ENCODE results near the gene EIF3L. TPM values are rescaled to one million over a fixed set of nuclear protein-coding genes. Genes with fewer than 3 reads are reported as not detected.
A peak's percentile ranks its signal among the peaks of the same experiment; 100 is the strongest.

Gene EIF3L
- total RNA-seq, 1 experiment from 2014 or later, result 707 TPM

DNA sequence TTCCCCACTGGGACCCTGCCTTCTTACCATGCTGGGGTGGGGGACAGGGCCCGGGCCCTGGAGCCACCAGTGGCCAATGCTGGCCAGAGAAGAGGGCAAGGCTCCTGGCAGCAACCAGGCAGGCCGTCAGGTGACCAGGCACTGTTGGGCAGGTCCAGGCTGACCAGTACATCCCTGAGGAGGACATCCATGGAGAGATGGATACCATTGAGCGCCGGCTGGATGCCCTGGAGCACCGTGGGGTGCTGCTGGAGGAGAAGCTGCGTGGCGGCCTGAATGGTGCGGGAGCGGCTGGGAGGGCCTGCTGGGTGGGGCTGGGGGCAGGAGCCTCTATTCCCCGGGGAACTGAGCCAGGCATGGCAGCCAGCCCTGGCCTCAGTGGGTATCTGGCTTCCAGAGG, 83.2 kb downstream of the EIF3L start:
- Histone ChIP-seq H3K36me3 (peaks cover under 1% of the 10 kb centered on the region), H3K9me3 (replicated peaks) (no peaks in the 10 kb centered on the region), H3K27ac (no peak overlapping the region), H3K27me3 (no peaks in the 10 kb centered on the region), H3K4me1 (peaks cover 9% of the 10 kb centered on the region), H3K4me3 (no peak overlapping the region)
- DNase-seq, result no peak

DNA sequence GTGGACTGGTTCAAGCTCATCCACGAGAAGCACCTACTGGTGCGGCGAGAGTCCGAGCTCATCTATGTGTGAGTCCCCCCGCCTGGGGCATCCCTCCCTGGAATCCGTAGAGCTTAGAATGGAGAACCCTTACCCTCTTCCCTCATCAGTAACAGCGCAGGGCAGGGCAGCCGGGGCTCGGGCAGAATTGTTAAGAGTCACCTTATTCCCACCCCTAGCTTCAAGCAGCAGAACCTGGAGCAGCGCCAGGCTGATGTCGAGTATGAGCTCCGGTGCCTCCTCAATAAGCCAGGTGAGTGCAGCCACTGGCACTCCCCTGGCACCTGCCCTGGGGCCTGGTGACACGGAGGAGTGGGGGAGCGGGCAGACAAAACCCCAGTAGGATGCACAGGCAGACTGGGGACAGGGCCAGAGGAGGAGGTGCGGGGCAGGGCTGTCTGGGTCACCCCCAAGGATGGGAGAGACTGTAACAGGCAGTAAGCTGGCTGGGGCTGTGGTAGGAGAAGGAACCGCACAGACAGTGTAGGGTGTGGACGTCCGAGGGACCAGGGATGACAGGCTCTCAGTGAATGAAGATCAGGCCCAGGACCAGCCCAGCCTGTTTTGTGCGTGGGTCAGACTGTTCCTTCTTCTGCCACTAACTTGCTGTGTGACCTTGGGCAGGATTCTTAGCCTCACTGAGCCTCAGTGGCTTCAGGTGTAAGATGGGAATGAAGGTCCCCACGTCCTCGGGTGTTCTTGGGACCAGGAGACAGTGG, 83.8 kb downstream of the EIF3L start:
- no peak for DNase-seq
- H3K4me1 ChIP-seq, result peaks cover 9% of the 10 kb centered on the region
- H3K27me3 ChIP-seq, result no peaks in the 10 kb centered on the region
- no peak overlapping the region for H3K4me3 ChIP-seq
- no peak overlapping the region for H3K27ac ChIP-seq
- H3K9me3 ChIP-seq (replicated peaks), result no peaks in the 10 kb centered on the region
- H3K36me3 ChIP-seq, result peaks cover 3% of the 10 kb centered on the region

DNA sequence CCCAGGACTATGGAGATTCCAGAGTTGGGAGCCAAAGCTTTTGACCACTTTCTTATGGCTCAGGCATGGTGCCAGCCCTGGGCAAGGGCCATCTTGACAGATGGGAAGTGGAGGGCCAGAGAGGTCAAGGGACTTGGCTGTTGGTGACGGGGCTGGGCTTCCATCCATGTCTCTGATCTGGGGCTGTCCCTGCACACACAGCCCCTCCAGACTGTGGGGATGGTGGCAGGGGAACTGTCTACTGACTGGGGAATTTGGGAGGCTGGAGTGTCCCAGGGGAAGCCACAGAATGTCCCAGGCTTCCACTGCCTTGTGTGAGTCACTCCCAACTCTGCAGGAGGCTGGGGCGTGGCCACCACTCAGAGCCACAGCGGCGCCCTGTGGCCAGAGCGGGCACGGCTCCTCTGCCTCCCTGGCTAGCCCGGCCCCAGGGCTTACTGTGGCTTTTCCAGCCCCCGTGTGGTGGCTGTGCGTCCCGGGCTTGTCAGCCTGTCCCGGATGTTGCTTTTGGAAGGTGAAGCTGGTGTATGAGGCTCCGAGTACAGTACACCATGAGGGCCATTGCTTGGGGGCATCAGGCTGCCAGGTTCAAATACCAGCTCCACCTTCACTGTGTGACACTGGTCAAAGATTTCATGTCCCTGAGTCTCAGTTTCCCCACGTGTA, 84.6 kb downstream of the EIF3L start:
- Histone ChIP-seq H3K4me3 (no peak overlapping the region), H3K27ac (peak overlapping the region; percentile 17; the same call in 1 of the 2 replicates), H3K27me3 (no peaks in the 10 kb centered on the region), H3K36me3 (peaks cover 3% of the 10 kb centered on the region), H3K4me1 (peaks cover 9% of the 10 kb centered on the region), H3K9me3 (replicated peaks) (no peaks in the 10 kb centered on the region)
- DNase-seq, result peak; percentile 93 to 94

Other genes starting within 250 kb of the EIF3L start
- 25.1 and 34.1 TPM in 2 replicates for gene GGA1, start 240.6 kb upstream of the EIF3L start, total RNA-seq (2014; rRNA removed; shearing (Covaris generic))
- gene SH3BP1, start 209.8 kb upstream of the EIF3L start, total RNA-seq (2014; rRNA removed; shearing (Covaris generic)), result 6.1 and 6.3 TPM in 2 replicates
- gene PDXP, start 190.7 kb upstream of the EIF3L start, total RNA-seq (2014; rRNA removed; shearing (Covaris generic)), result 43.3 and 48.3 TPM in 2 replicates
- gene LGALS1, start 173.8 kb upstream of the EIF3L start, total RNA-seq (2014; rRNA removed; shearing (Covaris generic)), result 671 and 890 TPM in 2 replicates
- gene NOL12, start 163.1 kb upstream of the EIF3L start, total RNA-seq (2014; rRNA removed; shearing (Covaris generic)), result 26.2 and 28.3 TPM in 2 replicates
- gene TRIOBP, start 152.4 kb upstream of the EIF3L start, total RNA-seq (2014; rRNA removed; shearing (Covaris generic)), result 16.8 and 17.0 TPM in 2 replicates
- gene GCAT, start 41.5 kb upstream of the EIF3L start, total RNA-seq (2014; rRNA removed; shearing (Covaris generic)), result 14.2 and 15.0 TPM in 2 replicates
- not detected in 2 replicates for gene GALR3, start 26.0 kb upstream of the EIF3L start, total RNA-seq (2014; rRNA removed; shearing (Covaris generic))
- gene ANKRD54, start 5.1 kb upstream of the EIF3L start, total RNA-seq (2014; rRNA removed; shearing (Covaris generic)), result 17.1 and 18.2 TPM in 2 replicates
- gene MICALL1, start 56.9 kb downstream of the EIF3L start, total RNA-seq (2014; rRNA removed; shearing (Covaris generic)), result 16.8 and 18.0 TPM in 2 replicates
- gene C22orf23, start 104.2 kb downstream of the EIF3L start, total RNA-seq (2014; rRNA removed; shearing (Covaris generic)), result not detected in 2 replicates
- gene POLR2F, start 104.3 kb downstream of the EIF3L start, total RNA-seq (2014; rRNA removed; shearing (Covaris generic)), result 121 and 122 TPM in 2 replicates
- not detected in 2 replicates for gene SOX10, start 135.1 kb downstream of the EIF3L start, total RNA-seq (2014; rRNA removed; shearing (Covaris generic))
- gene PICK1, start 208.0 kb downstream of the EIF3L start, total RNA-seq (2014; rRNA removed; shearing (Covaris generic)), result 0.45 and 1.2 TPM in 2 replicates
- gene SLC16A8, start 234.8 kb downstream of the EIF3L start, total RNA-seq (2014; rRNA removed; shearing (Covaris generic)), result 1.1 and 1.4 TPM in 2 replicates

All from SJCRH30 (cell line).